Osteocyte (in vitro differentiated cells): ENCODE data around the gene CNST. TPM values are rescaled to one million over a fixed set of nuclear protein-coding genes. Genes with fewer than 3 reads are reported as not detected.

ENCODE experiments used
- DNase-seq: peaks from one replicate; pipeline ENCODE4 v3.0.0; 2021; ENCODE audit warnings: mixed read lengths; ENCODE audit not compliant: unreplicated experiment; ENCODE audit errors: extremely low spot score
- H3K27ac Mint-ChIP-seq: one replicate; pipeline ENCODE4 v1.8.0; 2021; ENCODE audit warnings: mild to moderate bottlenecking, mixed read lengths; ENCODE audit not compliant: unreplicated experiment
- H3K27me3 Mint-ChIP-seq: one replicate; pipeline ENCODE4 v1.8.0; 2021; ENCODE audit warnings: mixed read lengths; ENCODE audit not compliant: unreplicated experiment
- H3K36me3 Mint-ChIP-seq: one replicate; pipeline ENCODE4 v1.8.0; 2021; ENCODE audit warnings: mixed read lengths; ENCODE audit not compliant: unreplicated experiment
- H3K4me1 Mint-ChIP-seq: one replicate; pipeline ENCODE4 v1.8.0; 2021; ENCODE audit warnings: mixed read lengths; ENCODE audit not compliant: unreplicated experiment
- H3K4me3 Mint-ChIP-seq: one replicate; pipeline ENCODE4 v1.8.0; 2021; ENCODE audit warnings: mild to moderate bottlenecking, moderate library complexity, mixed read lengths; ENCODE audit not compliant: unreplicated experiment
- H3K9me3 Mint-ChIP-seq: one replicate; pipeline ENCODE4 v1.8.0; 2021; ENCODE audit warnings: mixed read lengths; ENCODE audit not compliant: unreplicated experiment
- total RNA-seq: library from RNA; stranded (reverse); gene quantifications from 2 replicates; pipeline ENCODE4 v1.2.1, GENCODE V29; 2021
- TF ChIP-seq, protein P1 (sequence below): fragments of 200-600 bp; sonication (generic); IDR thresholded peaks from 2 replicates; pipeline ENCODE4 v1.5.0; 2021; ENCODE audit warnings: antibody characterized with exemption, mild to moderate bottlenecking, moderate library complexity

Gene CNST
- total RNA-seq, 1 donor from 2014 or later: 26.8 TPM

DNA sequence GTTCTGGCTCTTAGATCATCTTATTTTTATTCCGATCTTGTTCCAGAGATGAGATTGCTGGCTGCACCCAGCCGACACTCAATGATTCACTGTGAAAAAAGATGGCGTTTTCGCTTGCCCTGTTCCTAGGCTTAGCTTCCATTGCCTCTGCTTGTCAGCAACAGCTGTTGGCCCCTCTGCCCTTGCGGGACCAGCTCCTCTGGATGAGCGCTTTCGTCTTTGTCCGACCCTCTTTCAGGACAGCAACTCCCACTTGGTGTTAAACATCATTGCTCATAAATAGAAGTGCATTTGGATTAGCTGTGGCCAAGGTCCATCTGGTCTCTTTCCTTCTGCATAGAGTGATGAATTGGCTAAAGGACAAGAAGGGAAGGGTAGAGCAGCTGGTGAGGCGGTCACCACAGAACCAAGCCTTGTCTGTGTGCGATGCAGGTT is 114.5 kb downstream of the CNST start:
- Mint-ChIP-seq H3K9me3 (no peaks in the 10 kb centered on the region), H3K27ac (no peak overlapping the region), H3K4me3 (no peak overlapping the region), H3K4me1 (peaks cover 12% of the 10 kb centered on the region), H3K27me3 (no peaks in the 10 kb centered on the region), H3K36me3 (no peaks in the 10 kb centered on the region)
- TF ChIP-seq, protein P1, sequence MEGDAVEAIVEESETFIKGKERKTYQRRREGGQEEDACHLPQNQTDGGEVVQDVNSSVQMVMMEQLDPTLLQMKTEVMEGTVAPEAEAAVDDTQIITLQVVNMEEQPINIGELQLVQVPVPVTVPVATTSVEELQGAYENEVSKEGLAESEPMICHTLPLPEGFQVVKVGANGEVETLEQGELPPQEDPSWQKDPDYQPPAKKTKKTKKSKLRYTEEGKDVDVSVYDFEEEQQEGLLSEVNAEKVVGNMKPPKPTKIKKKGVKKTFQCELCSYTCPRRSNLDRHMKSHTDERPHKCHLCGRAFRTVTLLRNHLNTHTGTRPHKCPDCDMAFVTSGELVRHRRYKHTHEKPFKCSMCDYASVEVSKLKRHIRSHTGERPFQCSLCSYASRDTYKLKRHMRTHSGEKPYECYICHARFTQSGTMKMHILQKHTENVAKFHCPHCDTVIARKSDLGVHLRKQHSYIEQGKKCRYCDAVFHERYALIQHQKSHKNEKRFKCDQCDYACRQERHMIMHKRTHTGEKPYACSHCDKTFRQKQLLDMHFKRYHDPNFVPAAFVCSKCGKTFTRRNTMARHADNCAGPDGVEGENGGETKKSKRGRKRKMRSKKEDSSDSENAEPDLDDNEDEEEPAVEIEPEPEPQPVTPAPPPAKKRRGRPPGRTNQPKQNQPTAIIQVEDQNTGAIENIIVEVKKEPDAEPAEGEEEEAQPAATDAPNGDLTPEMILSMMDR: no peak
- no peak for DNase-seq

DNA sequence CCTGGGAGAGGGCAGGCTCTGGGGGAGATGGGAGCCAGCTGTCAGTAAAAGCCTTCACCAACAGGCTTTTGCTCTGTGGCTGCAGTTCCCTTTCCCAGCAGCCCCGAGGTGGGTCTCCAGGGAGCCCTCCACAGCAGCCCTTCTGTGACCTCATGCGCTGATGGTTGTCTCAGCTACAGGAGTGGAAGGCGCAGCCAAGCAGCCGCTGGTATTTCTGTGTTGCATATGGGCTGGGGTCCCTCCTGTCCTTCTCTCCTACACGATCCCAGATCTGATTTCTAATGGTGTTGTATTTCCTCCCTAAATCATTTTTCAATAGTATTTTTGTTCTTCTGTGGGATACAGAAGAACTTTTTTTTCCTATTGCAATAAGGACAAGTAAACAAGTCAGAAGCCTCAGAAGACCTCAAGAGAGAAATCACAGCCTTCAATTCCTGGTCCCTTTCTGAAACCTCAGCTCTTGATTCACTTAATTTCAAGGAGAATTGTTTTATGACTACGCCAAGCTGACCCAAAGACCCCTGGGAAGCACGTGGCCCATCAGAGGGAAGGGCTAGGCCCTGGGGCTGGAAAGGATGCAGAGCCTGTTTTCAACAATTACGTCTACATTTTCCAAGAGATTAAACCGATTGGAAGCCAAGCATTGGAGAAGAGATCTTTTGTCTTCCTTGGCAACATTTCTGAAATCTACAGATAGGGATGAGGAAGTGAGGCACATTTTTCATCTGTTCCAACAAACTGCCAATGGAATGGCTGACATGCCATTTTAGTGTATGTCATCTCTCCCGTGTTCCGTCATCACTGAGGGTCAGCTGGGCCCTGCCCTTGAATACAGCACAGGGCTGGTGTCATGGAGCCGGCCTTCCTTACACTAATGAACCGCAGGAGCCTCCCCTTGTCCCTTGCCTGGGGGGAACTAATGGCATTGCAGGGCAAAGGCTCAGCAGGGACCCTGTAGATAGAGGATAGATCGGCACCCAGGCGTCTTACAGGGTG is 115.9 kb downstream of the CNST start:
- DNase-seq: no peak
- H3K9me3 Mint-ChIP-seq: no peaks in the 10 kb centered on the region
- peaks cover 12% of the 10 kb centered on the region for H3K4me1 Mint-ChIP-seq
- H3K36me3 Mint-ChIP-seq: no peaks in the 10 kb centered on the region
- TF ChIP-seq, protein P1: no peak
- peak overlapping the region; percentile 74 for H3K27ac Mint-ChIP-seq
- H3K4me3 Mint-ChIP-seq: no peak overlapping the region
- H3K27me3 Mint-ChIP-seq: no peaks in the 10 kb centered on the region

DNA sequence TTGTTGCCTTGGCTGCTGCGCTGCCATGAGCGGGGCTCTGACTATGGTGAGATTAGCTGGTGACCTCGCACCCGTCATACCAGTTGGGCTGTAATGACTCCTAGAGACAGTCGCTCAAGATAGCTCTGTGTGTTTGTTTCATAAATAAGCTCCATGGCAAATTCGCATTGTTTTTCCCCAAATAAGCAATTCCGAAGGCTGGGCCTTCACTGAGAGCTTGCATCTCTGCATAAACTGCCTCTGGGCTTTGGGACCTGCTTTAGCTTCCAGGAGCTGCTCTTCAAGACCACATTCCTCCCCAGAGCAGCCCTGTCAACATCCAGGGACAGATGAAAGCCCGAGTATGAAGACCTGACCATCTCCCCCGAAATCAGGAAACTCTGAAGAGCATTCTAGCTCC is 117.3 kb downstream of the CNST start:
- TF ChIP-seq, protein P1: no peak
- Mint-ChIP-seq H3K4me3 (no peak overlapping the region), H3K9me3 (no peaks in the 10 kb centered on the region)

DNA sequence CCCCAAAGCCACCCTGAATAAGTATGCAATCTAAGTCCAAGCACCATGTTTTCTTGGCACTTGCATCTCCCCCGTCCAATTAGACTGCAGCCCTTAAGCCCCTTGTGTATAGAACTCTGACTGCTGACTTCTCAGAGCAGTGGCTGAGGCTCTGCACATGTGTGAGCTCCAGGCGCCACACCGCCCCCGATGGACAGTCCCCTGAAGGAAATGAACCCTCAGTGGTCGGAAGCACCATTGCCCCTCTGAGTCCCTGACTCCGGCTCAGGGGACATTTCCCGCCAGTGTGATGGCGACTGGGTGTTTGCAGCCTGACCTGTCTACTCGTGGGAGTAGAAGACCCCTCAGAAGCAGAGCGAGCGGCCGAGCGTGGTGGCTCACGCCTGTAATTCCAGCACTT is 120.7 kb downstream of the CNST start:
- Mint-ChIP-seq H3K27me3 (no peaks in the 10 kb centered on the region), H3K4me3 (no peak overlapping the region), H3K36me3 (no peaks in the 10 kb centered on the region), H3K4me1 (peaks cover 17% of the 10 kb centered on the region), H3K27ac (no peak overlapping the region), H3K9me3 (no peaks in the 10 kb centered on the region)
- TF ChIP-seq, protein P1: no peak
- DNase-seq: no peak

More for the DNA sequence above, 117.3 kb downstream of the CNST start:
- H3K27me3 Mint-ChIP-seq: no peaks in the 10 kb centered on the region
- H3K4me1 Mint-ChIP-seq: peaks cover 12% of the 10 kb centered on the region
- no peak for DNase-seq
- no peak overlapping the region for H3K27ac Mint-ChIP-seq
- no peaks in the 10 kb centered on the region for H3K36me3 Mint-ChIP-seq

DNA sequence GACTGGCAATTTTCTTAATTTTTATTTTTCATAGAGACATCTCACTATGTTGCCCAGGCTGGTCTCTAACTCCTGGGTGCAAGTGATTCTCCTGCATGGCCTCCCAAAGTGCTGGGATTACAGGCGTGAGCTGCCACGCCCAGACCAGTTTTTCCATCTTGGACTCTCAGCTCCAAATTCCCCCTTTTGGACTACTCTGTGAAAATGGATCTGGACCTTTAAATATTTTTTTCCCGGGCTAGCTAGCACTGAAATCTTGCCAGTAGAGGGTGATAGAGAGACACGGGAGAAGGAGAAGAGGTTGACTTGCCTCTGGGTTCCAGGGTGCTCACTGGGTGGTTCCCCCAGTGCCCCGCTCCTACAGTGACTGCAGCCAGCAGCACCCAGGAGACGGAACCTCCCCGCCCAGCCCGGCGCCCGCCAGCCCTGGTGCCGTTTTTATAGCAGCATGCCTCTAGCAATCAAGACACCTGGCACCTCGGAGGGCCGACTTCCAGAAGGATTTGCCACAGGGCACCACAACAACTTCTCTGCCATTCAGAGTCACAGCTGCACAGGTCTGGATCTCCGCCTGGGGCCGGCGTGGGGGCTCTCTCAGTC is 123.3 kb downstream of the CNST start:
- Mint-ChIP-seq H3K4me1 (peaks cover 12% of the 10 kb centered on the region), H3K4me3 (peak overlapping the region; percentile 51), H3K36me3 (peaks cover under 1% of the 10 kb centered on the region), H3K27ac (peak overlapping the region; percentile 41), H3K9me3 (peaks cover 3% of the 10 kb centered on the region), H3K27me3 (no peaks in the 10 kb centered on the region)
- TF ChIP-seq, protein P1: peak; percentile 84
- no peak for DNase-seq
